ENCODE results near the gene MBTPS1. TPM values are rescaled to one million over a fixed set of nuclear protein-coding genes. Genes with fewer than 3 reads are reported as not detected.

MBTPS1 gene
- total and polyA plus RNA-seq, 9 of the 15 experiments (the other 6 are each of a cell fraction or from before 2014, with no cell fraction given) = 2.8 to 57.6 (median 43.8) TPM

DNA sequence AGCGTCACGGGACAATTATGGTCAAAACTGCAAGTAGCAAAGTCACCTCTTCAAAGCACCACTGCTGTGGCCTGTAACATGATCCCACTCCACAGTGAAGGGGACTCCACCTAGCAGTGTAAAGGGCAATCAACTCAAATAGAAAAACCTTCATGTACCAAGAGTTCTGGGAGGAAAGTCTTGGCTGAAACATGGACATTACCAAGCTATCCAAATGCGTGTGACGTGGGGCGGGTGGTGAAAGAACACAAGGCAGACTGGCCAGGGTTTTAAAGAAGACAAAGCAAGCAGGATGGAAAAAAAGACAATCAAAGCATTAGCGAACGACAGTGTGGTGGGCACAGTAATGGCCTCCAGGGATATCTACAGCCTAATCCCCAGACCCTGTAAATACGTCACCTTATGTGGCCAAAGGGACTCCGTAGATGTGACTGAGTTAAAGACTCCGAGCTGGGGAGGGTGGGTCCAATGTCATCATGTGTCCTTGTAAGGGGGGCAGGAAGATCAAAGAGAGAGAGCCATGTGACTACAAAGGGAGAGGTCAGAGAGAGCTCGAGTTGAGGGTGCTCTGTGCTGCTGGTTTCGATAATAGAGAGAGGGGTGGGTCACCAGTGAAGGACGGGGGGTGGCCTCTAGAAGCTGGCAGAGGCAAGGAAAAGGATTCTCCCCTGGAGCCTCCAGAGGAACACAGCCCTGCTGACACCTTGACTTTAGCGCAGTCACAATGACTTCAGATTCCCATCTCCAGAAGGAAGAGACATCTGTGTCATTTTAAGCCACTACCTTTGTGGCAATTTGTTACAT lies 22.3 kb upstream of the MBTPS1 start (continued):
- 0 out of 4 replicates have a peak, but pooled peaks of 1 of the 2 experiments have one; percentile 5 for TF ChIP-seq UBTF (IDR thresholded peaks at IDR 0.05; ENCODE audit: borderline replicate concordance in 1 of 2, low read depth in 2 of 2, low read length in 2 of 2)
- no peak for TF ChIP-seq ZNF436 (CRISPR knock-in tag; IDR thresholded peaks at IDR 0.05)
- TF ChIP-seq CBFA2T3 (IDR thresholded peaks at IDR 0.05) = peak; percentile 53
- peak; percentile 5; the same call in 1 of the 2 replicates for TF ChIP-seq SMAD3 (CRISPR knock-in tag; conservative IDR thresholded peaks at IDR 0.05)
- TF ChIP-seq HES1 (IDR thresholded peaks at IDR 0.05; ENCODE audit: low read depth) = no peak
- no peak for TF ChIP-seq ZBTB8A (IDR thresholded peaks at IDR 0.05; ENCODE audit: partially characterized antibody)
- TF ChIP-seq CSDE1 (IDR thresholded peaks at IDR 0.05) = no peak
- no peak for TF ChIP-seq JUNB (CRISPR knock-in tag; conservative IDR thresholded peaks at IDR 0.05)
- TF ChIP-seq ZZZ3 (IDR thresholded peaks at IDR 0.05) = no peak
- no peak for TF ChIP-seq HMG20A (CRISPR knock-in tag; conservative IDR thresholded peaks at IDR 0.05)
- TF ChIP-seq IRF2 (CRISPR knock-in tag; IDR thresholded peaks at IDR 0.05) = no peak
- no peak for TF ChIP-seq NR4A1 (CRISPR knock-in tag; IDR thresholded peaks at IDR 0.05)
- peak; percentile 82 for TF ChIP-seq NR4A1 (tag; IDR thresholded peaks at IDR 0.05)
- no peak for TF ChIP-seq ZNF79 (CRISPR knock-in tag; IDR thresholded peaks at IDR 0.05; ENCODE audit: low read depth)
- 0 out of 2 replicates have a peak, but pooled peaks have one; percentile 44 for TF ChIP-seq HOXB6 (CRISPR knock-in tag; IDR thresholded peaks at IDR 0.05; ENCODE audit: borderline replicate concordance)
- no peak for TF ChIP-seq ZFX (CRISPR knock-in tag; IDR thresholded peaks at IDR 0.05)
- TF ChIP-seq BMI1 (IDR thresholded peaks at IDR 0.05; ENCODE audit: low read length) = no peak
- no peak for TF ChIP-seq ZNF140 (CRISPR knock-in tag; IDR thresholded peaks at IDR 0.05)
- TF ChIP-seq RCOR1 (IDR thresholded peaks at IDR 0.05; ENCODE audit: borderline replicate concordance in 1 of 2, low read depth in 2 of 2, low read length in 2 of 2) = peak in 1 of 2 experiments; percentile 92; a peak in 2 of 4 replicates
- peak; percentile 59 for TF ChIP-seq SUPT5H (IDR thresholded peaks at IDR 0.05)
- TF ChIP-seq NCOA2 (IDR thresholded peaks at IDR 0.05; ENCODE audit: partially characterized antibody in 2 of 2) = no peak
- TF ChIP-seq RFX7 (CRISPR knock-in tag; IDR thresholded peaks at IDR 0.05) = no peak
- no peak for TF ChIP-seq TAF15 (IDR thresholded peaks at IDR 0.05; ENCODE audit: low read depth, low read length)
- no peak for TF ChIP-seq HNRNPK (IDR thresholded peaks at IDR 0.05; ENCODE audit: low read depth, low read length, poor library complexity, severe bottlenecking)
- no peak for TF ChIP-seq ZFP1 (CRISPR knock-in tag; IDR thresholded peaks at IDR 0.05)
- TF ChIP-seq FOXJ2 (tag; IDR thresholded peaks at IDR 0.05) = peak; percentile 79
- TF ChIP-seq CBFA2T2 (conservative IDR thresholded peaks at IDR 0.05) = peak; percentile 51
- peak; percentile 76; the same call in 1 of the 2 replicates for TF ChIP-seq KLF1 (tag; IDR thresholded peaks at IDR 0.05)
- TF ChIP-seq EP300 (IDR thresholded peaks at IDR 0.05; ENCODE audit: low read length) = peak; percentile 88
